Left colon (tissue), 2 donors: Measurements from ENCODE around the gene SEMA5A. TPM values are rescaled to one million over a fixed set of nuclear protein-coding genes. Genes with fewer than 3 reads are reported as not detected.

ENCODE experiments used
- ATAC-seq: fragments of 200-7000 bp; cut with Tn5 transposase; one replicate; pipeline ENCODE4 v1.9.1; 2020; ENCODE audit warnings: mild to moderate bottlenecking, moderate library complexity
- DNase-seq, 2 donors: peaks; one replicate each; pipeline ENCODE4 v3.0.0-alpha.2; 2020
- intact Hi-C, 2 donors: fragments of 100-400 bp; cut with DNase I in 1 of 2; cut with micrococcal nuclease in 1 of 2; formaldehyde crosslinking; loops; one replicate each; pipeline versions ENCODE4 v1.11.2 to v1.14.0; 2022; cut with DNase I, micrococcal nuclease
- total RNA-seq, 2 donors: library from RNA; stranded (reverse); fragmentation: NEBNext Ultra II Directional; extraction: Animal tissue kit (Norgen Biotek cat#: 25700); gene quantifications; one replicate each; pipeline ENCODE4 v1.2.1, GENCODE V29; 2021
- donor health status: DM: no; HTN: no; CAD: no.
- donor health status: DM: yes; HTN: yes; CAD: no.

Gene SEMA5A
- total RNA-seq, 2 donors from 2014 or later: 33.8 to 37.4 TPM

DNA sequence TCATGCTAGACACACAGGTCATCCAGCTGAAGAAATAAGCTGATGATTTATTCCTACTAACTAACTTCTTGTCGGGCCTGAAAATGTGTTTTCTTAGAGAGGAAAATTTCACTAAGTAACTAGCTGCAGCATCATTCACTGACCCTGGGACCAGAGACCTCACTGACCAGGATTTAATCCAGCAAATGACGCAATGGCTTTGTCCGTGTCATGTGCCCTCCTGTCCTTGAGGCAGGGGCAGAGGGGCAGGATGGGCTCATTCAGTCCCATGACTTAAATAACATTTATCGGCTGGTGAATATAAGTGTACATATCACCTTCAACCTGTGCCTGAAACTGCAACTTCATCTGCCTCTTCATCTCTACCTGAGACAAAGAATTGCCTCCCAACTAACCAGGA lies 154.8 kb downstream of the SEMA5A start:
- DNase-seq: no peak
- intact Hi-C loops: no loop called here
- no peak for ATAC-seq

DNA sequence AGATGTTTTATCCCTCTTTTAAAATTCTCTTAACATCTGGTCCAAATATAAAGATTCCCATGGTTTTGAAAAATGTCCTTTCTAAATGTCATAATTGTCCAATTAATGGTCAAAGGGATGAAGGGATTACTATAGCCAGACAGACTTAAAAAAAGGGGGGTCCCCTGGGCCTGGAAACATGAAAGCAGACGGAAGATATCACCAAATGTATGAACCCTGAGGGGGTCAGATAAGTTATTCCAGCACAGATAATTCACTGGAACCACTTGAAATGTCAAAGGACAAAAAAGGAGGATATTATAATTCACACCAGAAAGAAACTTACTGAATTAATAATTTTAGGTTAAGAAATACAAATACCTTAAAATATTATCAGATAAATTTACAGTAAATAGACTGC lies 155.8 kb downstream of the SEMA5A start:
- intact Hi-C loops: no loop called here
- ATAC-seq (no peak), DNase-seq (no peak)

- intact Hi-C loops: no loop called here
- ATAC-seq: peak; percentile 49
- DNase-seq: no peak
Observed at GRCh38 chr5:9388941-9389674, 156.8 kb downstream of the SEMA5A start.

GRCh38 chr5:9387879-9388278 lies 158.0 kb downstream of the SEMA5A start:
- ATAC-seq: no peak
- DNase-seq: no peak
- intact Hi-C loops: no loop called here

DNA sequence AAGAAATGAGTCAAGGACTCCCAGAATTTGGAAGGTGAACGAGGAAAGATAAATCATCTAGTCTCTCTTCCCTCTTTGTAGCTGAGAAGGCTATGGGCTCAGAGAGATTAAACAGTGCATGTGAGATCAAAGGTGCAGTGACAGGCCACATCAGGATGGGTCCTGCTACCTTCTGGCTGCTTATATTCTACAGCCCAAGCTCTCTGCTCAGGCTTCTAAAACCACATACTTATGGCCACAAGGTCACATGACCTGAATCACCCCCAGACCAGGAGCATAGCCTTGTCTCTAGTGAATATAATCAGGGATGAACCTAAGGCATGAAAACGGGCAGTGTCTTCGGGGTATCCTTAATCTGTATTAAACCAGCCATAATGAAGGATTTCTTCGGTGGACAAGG lies 158.9 kb downstream of the SEMA5A start:
- no peak for ATAC-seq
- intact Hi-C loops: no loop called here
- no peak for DNase-seq

GRCh38 chr5:9382522-9382921 lies 163.4 kb downstream of the SEMA5A start:
- DNase-seq (no peak), ATAC-seq (no peak)
- intact Hi-C loops: no loop called here

GRCh38 chr5:9381464-9381863 lies 164.4 kb downstream of the SEMA5A start:
- no peak for ATAC-seq
- DNase-seq: no peak
- intact Hi-C loops: no loop called here

- ATAC-seq (no peak), DNase-seq (no peak)
- intact Hi-C loops: no loop called here
Observed at GRCh38 chr5:9380109-9380508, 165.8 kb downstream of the SEMA5A start.

- intact Hi-C loops: no loop called here
- DNase-seq (no peak), ATAC-seq (no peak)
Observed at GRCh38 chr5:9376363-9377117, 169.3 kb downstream of the SEMA5A start.

- intact Hi-C loops: no loop called here
- no peak for ATAC-seq
- DNase-seq: no peak
Observed at GRCh38 chr5:9375756-9376155, 170.1 kb downstream of the SEMA5A start.

DNA sequence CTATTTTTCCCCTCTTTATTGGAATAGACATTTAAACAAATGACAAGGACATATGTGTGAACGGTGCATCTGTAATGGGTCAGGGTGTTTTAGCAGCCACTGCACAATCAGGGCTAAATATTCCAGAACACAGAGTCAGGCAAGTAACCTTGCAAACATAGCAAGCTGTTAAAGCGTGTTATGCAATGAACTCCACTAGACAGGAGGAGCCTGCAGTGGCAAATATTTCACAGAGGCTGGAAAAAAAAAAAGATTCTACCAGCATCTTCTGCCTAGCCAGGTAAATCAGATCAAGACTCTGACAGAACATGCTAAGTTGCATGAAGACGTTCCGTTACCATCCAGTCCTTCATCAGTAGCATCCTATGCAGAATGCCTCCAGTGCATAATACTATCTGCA lies 171.8 kb downstream of the SEMA5A start:
- no peak for ATAC-seq
- intact Hi-C loops: no loop called here

GRCh38 chr5:9373571-9373970 lies 172.3 kb downstream of the SEMA5A start:
- intact Hi-C loops: no loop called here
- ATAC-seq: no peak
- no peak for DNase-seq

More for the DNA sequence above, 171.8 kb downstream of the SEMA5A start:
- no peak for DNase-seq

- intact Hi-C loops: no loop called here
- ATAC-seq (no peak), DNase-seq (no peak)
Observed at GRCh38 chr5:9370256-9370655, 175.6 kb downstream of the SEMA5A start.

- intact Hi-C loops: loop anchor here in 1 of 2 donors (10.0 kb wide), 1 partner anchor 179 kb away; the partner anchor contains the start of gene SEMA5A
- ATAC-seq: no peak
- DNase-seq: no peak
Observed at GRCh38 chr5:9365512-9365911, 180.4 kb downstream of the SEMA5A start.

DNA sequence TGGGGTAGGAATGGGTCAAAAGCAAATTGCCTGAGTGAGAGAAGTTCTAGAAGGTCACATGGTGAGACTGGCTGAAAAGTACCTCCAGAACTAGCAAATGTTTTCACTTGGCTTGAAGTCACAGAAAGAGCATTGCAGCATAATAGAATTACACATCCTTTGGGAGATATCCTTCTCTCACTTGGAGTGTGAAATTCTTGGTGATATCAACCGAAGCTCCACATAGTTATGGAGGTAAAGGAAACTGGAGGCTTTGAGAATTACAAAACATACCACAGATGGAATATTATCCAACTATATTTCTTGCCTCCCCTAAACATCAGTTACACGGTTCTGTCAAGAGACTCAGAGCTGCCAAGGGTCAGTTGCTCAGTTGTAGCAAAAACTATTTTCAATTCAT lies 182.4 kb downstream of the SEMA5A start:
- DNase-seq (no peak), ATAC-seq (no peak)
- intact Hi-C loops: loop anchor here in 1 of 2 donors (10.0 kb wide), 1 partner anchor 181 kb away; the partner anchor contains the start of gene SEMA5A

DNA sequence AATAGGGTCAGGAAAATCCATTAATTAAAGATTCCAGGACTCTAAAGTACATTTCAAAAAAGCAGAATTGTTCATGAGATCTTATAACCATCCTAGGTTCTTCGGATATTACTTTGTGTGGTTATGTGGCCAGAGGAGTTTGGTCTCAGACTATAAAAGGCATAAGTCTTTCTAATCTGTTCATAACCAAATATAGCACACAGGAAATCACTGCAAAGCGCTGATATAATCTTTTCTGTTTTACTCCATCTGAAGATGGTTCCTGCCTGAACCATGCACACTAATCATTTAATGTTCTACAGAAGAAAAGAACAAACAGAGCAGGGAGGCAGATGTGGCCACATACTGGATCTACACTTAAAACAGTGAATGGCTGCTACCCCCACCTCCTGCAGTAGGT lies 182.8 kb downstream of the SEMA5A start:
- no peak for DNase-seq
- ATAC-seq: no peak
- intact Hi-C loops: loop anchor here in 1 of 2 donors (10.0 kb wide), 1 partner anchor 182 kb away; the partner anchor contains the start of gene SEMA5A

DNA sequence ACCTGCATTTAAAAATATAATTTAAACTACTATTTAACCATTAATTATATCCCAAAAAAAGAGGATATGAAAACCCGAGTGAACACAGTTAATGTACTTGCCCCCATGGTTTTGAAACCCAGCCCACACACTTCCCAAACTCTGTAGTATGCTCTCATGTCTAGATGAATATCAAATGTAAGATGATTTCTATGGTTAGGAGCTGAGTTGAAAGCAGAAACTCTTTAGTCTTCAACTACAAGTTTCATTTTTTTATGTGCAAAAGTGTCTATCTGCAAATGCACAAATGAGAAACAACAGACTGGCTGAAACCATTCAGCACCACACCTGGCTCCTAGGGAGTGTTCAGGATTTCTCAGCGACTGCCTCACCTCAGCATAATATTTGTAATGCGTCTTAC lies 183.3 kb downstream of the SEMA5A start:
- DNase-seq: no peak
- intact Hi-C loops: loop anchor here in 1 of 2 donors (10.0 kb wide), 1 partner anchor 182 kb away; the partner anchor contains the start of gene SEMA5A
- no peak for ATAC-seq

DNA sequence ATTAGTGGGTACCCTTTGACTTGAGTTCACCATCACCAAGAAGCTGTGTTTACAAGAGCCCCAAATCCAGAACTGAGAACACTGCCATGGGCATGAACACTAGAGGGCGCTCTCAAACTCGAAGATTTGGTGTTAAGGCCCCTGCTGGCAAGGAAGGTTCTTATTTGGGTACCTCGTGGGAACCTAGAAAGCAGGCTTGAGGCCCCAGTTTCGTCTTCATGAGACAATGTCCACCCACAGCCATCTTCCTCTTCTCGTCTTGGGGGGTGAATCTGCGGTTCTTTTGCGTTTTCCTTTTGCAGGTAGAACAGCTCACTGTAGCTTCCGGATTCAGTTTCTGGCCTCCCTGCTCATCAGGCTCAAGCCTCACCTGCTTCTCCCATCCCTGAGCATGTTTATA lies 184.0 kb downstream of the SEMA5A start:
- DNase-seq (peak; percentile 38 to 61), ATAC-seq (peak; percentile 75)
- intact Hi-C loops: loop anchor here in 1 of 2 donors (10.0 kb wide), 1 partner anchor 183 kb away; the partner anchor contains the start of gene SEMA5A

GRCh38 chr5:9358961-9359685 lies 186.8 kb downstream of the SEMA5A start:
- intact Hi-C loops: no loop called here
- no peak for ATAC-seq

More at GRCh38 chr5:9358961-9359685, 186.8 kb downstream of the SEMA5A start:
- DNase-seq: no peak
